DND-41 (cell line): Measurements from ENCODE around the gene FAM118B.
A peak's percentile ranks its signal among the peaks of the same experiment; 100 is the strongest.

Experiments used
- ATAC-seq: fragments of 200-7000 bp; cut with Tn5 transposase; 3 replicates; pipeline ENCODE4 v1.9.1; 2021; ENCODE audit warnings: low read depth; ENCODE audit not compliant: insufficient read depth
- DNase-seq: peaks from one replicate; pipeline ENCODE4 v3.0.0-alpha.2; 2020
- H2AFZ ChIP-seq: 2 replicates; pipeline ENCODE4 v1.6.0; 2012; ENCODE audit warnings: low read depth, low read length
- H3K27ac ChIP-seq: 2 replicates; pipeline ENCODE4 v1.5.1; 2012; ENCODE audit warnings: low read length, inconsistent platforms
- H3K27me3 ChIP-seq: fragments of 200-600 bp; sonication (generic); 2 replicates; pipeline ENCODE4 v1.6.0; 2012; ENCODE audit warnings: low read length, mild to moderate bottlenecking, inconsistent platforms; ENCODE audit not compliant: insufficient read depth, poor library complexity
- H3K36me3 ChIP-seq: 2 replicates; pipeline ENCODE4 v1.5.1; 2012; ENCODE audit warnings: low read length, inconsistent platforms; ENCODE audit not compliant: insufficient read depth
- H3K4me1 ChIP-seq: 2 replicates; pipeline ENCODE4 v1.5.1; 2012; ENCODE audit warnings: mild to moderate bottlenecking, low read length; ENCODE audit not compliant: insufficient read depth
- H3K4me2 ChIP-seq: 2 replicates; pipeline ENCODE4 v1.6.0; 2012; ENCODE audit warnings: mild to moderate bottlenecking, moderate library complexity, low read length, inconsistent platforms; ENCODE audit not compliant: insufficient read depth
- H3K4me3 ChIP-seq, 2 experiments: fragments of 200-600 bp in 1 of 2; shearing (Covaris generic) in 1 of 2; 2 replicates each; pipeline ENCODE4 v1.5.1; 2012 to 2016; ENCODE audit warnings: inconsistent platforms in 2 of 2, low read length in 2 of 2, mild to moderate bottlenecking in 2 of 2, low read depth in 1 of 2, moderate library complexity in 1 of 2
- H3K79me2 ChIP-seq: 2 replicates; pipeline ENCODE4 v1.6.0; 2012; ENCODE audit warnings: low read length, inconsistent platforms; ENCODE audit not compliant: insufficient read depth
- H3K9ac ChIP-seq: 2 replicates; pipeline ENCODE4 v1.6.0; 2012; ENCODE audit warnings: low read depth, mild to moderate bottlenecking, inconsistent platforms, low read length, moderate library complexity
- H3K9me3 ChIP-seq: 2 replicates; pipeline ENCODE4 v1.5.1; 2012; ENCODE audit warnings: low read length, moderate library complexity, mild to moderate bottlenecking, inconsistent platforms; ENCODE audit not compliant: insufficient read depth, severe bottlenecking
- H4K20me1 ChIP-seq: 2 replicates; pipeline ENCODE4 v1.6.0; 2012; ENCODE audit warnings: low read length; ENCODE audit not compliant: insufficient read depth
- EZH2 ChIP-seq: IDR thresholded peaks from 3 replicates; pipeline ENCODE4 v1.6.1; 2012; ENCODE audit warnings: borderline replicate concordance, low read depth, mild to moderate bottlenecking, moderate library complexity, low read length, inconsistent platforms; ENCODE audit not compliant: severe bottlenecking
- TF ChIP-seq, protein P1 (sequence below): IDR thresholded peaks from 2 replicates; pipeline ENCODE4 v1.5.1; 2012; ENCODE audit warnings: borderline replicate concordance, low read length, moderate library complexity, mild to moderate bottlenecking; ENCODE audit not compliant: poor library complexity, severe bottlenecking; ENCODE audit errors: extremely low read depth

Gene FAM118B

DNA sequence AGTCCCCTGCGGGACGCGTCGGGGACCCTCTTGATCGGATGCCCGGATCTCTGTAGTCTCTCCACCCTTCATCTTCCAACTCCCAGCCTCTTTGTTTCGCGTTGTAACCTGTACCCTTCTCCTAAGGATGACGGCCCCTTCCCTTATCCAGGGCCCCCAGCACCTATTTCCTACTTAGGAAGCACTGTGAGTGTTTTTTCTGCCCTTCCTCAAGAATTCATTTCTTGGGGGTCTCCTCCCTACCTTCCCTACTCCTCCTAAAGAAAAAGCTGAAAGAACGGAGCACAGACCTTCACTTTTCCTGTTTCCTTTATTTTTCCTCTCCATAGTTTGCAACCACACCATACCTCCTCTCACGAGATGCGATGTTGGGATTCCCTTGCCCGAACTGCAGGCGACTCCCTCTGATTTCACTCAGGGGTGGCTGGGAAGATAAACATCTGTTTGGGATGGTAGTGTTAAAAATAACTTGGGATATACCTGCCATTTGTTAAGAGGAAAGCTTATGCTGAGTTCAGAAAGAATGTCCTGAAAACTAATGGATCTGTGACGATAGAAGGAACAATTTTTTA, 593 bp downstream of the FAM118B start:
- peak overlapping the region; percentile 78 for H3K27ac ChIP-seq
- ATAC-seq: no peak
- peak overlapping the region; percentile 79 for H3K4me2 ChIP-seq
- TF ChIP-seq EZH2: no peak
- TF ChIP-seq, protein P1, sequence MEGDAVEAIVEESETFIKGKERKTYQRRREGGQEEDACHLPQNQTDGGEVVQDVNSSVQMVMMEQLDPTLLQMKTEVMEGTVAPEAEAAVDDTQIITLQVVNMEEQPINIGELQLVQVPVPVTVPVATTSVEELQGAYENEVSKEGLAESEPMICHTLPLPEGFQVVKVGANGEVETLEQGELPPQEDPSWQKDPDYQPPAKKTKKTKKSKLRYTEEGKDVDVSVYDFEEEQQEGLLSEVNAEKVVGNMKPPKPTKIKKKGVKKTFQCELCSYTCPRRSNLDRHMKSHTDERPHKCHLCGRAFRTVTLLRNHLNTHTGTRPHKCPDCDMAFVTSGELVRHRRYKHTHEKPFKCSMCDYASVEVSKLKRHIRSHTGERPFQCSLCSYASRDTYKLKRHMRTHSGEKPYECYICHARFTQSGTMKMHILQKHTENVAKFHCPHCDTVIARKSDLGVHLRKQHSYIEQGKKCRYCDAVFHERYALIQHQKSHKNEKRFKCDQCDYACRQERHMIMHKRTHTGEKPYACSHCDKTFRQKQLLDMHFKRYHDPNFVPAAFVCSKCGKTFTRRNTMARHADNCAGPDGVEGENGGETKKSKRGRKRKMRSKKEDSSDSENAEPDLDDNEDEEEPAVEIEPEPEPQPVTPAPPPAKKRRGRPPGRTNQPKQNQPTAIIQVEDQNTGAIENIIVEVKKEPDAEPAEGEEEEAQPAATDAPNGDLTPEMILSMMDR: no peak
- H2AFZ ChIP-seq: peak overlapping the region; percentile 76
- peak overlapping the region; percentile 60 for H3K9ac ChIP-seq
- H4K20me1 ChIP-seq: no peaks in the 10 kb centered on the region; the same call in 1 of the 2 replicates
- no peaks in the 10 kb centered on the region for H3K27me3 ChIP-seq
- H3K36me3 ChIP-seq: peaks cover 26% of the 10 kb centered on the region
- no peaks in the 10 kb centered on the region for H3K9me3 ChIP-seq
- H3K79me2 ChIP-seq: peaks cover 73% of the 10 kb centered on the region
- H3K4me3 ChIP-seq: peak overlapping the region; percentile 59 to 75
- peaks cover 34% of the 10 kb centered on the region for H3K4me1 ChIP-seq
- no peak for DNase-seq

DNA sequence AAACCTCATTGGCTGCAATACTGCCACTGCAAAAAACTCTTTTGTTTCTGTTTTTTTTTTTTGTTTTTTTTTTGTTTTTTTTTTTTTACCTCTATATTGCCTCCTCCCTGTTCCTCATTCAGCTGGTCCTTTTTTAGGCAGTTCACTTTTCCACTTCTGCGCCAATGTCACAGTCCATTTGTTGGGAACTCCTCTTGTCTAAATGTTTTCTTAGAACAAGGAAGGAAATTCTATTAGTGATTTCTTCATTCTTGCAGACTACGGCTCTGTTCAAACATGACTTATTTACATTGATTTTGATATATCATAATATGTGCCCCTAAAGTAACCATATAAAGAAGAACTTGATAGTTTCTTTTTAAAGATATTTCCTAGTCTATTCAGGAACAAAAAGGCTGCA, 2.9 kb downstream of the FAM118B start:
- H3K4me1 ChIP-seq: peaks cover 33% of the 10 kb centered on the region
- no peaks in the 10 kb centered on the region; the same call in 1 of the 2 replicates for H4K20me1 ChIP-seq
- H3K4me3 ChIP-seq: no peak overlapping the region
- no peak overlapping the region for H3K9ac ChIP-seq
- no peak for DNase-seq
- TF ChIP-seq, protein P1: no peak
- no peak for TF ChIP-seq EZH2
- H3K36me3 ChIP-seq: peaks cover 7% of the 10 kb centered on the region
- peaks cover 91% of the 10 kb centered on the region for H3K79me2 ChIP-seq
- no peak for ATAC-seq
- H2AFZ ChIP-seq: no peak overlapping the region
- no peak overlapping the region for H3K4me2 ChIP-seq
- H3K9me3 ChIP-seq: no peaks in the 10 kb centered on the region
- no peak overlapping the region for H3K27ac ChIP-seq
- no peaks in the 10 kb centered on the region for H3K27me3 ChIP-seq

DNA sequence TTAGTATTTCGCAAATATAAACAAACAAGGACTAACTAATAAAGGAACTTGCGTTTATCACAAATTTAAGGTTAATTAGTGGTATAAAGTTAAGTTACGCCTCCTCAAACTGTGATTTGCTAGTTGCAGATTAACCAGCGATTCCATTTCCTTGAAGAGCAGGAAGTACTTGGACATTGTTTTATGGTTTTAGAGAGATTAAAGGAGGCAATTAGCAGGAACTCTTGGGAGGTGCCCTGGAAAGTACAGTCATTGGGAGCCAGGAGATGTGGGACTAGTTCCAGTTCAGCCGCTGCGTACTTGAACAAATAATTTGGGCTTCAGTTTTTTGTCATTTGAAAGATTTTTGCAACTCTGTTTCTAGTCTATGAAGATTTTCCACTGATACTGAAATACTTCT, 3.3 kb downstream of the FAM118B start:
- Histone ChIP-seq H2AFZ (no peak overlapping the region), H3K79me2 (peaks cover 90% of the 10 kb centered on the region), H3K36me3 (peaks cover 3% of the 10 kb centered on the region), H3K27ac (no peak overlapping the region), H4K20me1 (no peaks in the 10 kb centered on the region; the same call in 1 of the 2 replicates), H3K9ac (no peak overlapping the region), H3K4me3 (no peak overlapping the region), H3K4me1 (peaks cover 29% of the 10 kb centered on the region), H3K27me3 (no peaks in the 10 kb centered on the region), H3K9me3 (no peaks in the 10 kb centered on the region), H3K4me2 (no peak overlapping the region)
- TF ChIP-seq EZH2: no peak
- TF ChIP-seq, protein P1: no peak
- ATAC-seq (no peak), DNase-seq (no peak)
